ENCODE data around the gene AHCYL2.

Gene AHCYL2

DNA sequence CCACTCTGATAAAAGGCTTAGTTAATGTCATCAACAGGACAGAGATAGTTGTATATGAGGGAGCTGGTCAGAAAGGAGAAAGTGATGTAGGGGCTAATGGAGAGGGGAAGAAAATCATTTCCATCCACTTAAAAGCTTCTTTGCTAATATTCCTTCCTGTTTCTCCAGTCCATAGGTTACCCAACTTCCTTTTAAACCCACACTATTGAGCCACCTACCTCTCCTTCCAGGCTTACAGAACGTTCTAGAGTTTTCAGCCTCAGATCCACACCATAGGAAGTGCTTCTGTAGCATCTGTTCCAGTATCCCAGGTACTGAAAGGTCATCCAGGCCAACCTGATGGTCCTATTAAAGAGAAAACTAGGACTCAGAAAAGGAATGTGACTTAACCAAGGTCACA is 237.6 kb downstream of the AHCYL2 start:
- H3K4me3 ChIP-seq (ENCODE audit: low read depth, low read length) = no peak overlapping the region
- no peak for DNase-seq (ENCODE audit: low read depth, low spot score)
- in situ Hi-C loops (cut with HindIII; ENCODE audit: low sequenced_read_pairs) = no loop called here
- TF ChIP-seq CTCF (IDR thresholded peaks at IDR 0.05; ENCODE audit: low read depth, low read length) = no peak

GRCh38 chr7:129464194-129464593 is 239.4 kb downstream of the AHCYL2 start:
- in situ Hi-C loops (cut with HindIII; ENCODE audit: low sequenced_read_pairs) = no loop called here
- DNase-seq (ENCODE audit: low read depth, low spot score) = no peak
- TF ChIP-seq CTCF (IDR thresholded peaks at IDR 0.05; ENCODE audit: low read depth, low read length) = no peak
- no peak overlapping the region for H3K4me3 ChIP-seq (ENCODE audit: low read depth, low read length)

DNA sequence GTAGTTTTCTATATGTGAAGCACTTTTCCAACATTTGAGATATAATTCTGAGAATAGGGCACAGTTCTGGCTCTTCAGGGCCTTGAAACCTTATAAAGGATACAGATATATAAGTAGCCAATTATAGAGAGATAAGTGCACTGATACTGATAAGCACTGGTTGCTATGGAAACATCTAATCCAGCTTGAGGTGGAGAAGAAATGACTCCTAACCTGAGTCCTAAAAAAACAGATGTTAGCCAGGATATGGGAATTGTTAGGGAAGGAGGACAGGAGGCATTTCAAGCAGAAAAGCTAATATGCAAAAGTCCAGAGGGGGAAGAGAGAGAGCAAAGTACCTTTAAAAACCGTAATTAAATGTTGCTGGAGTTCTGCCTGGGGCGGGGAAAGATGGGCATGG is 240.2 kb downstream of the AHCYL2 start:
- DNase-seq (ENCODE audit: low read depth, low spot score) = no peak
- in situ Hi-C loops (cut with HindIII; ENCODE audit: low sequenced_read_pairs) = no loop called here
- TF ChIP-seq CTCF (IDR thresholded peaks at IDR 0.05; ENCODE audit: low read depth, low read length) = no peak

GRCh38 chr7:129466796-129467195 is 242.0 kb downstream of the AHCYL2 start:
- H3K4me3 ChIP-seq (ENCODE audit: low read depth, low read length) = no peak overlapping the region
- DNase-seq (ENCODE audit: low read depth, low spot score) = no peak
- TF ChIP-seq CTCF (IDR thresholded peaks at IDR 0.05; ENCODE audit: low read depth, low read length) = no peak
- in situ Hi-C loops (cut with HindIII; ENCODE audit: low sequenced_read_pairs) = no loop called here

More for the DNA sequence above, 240.2 kb downstream of the AHCYL2 start:
- no peak overlapping the region for H3K4me3 ChIP-seq (ENCODE audit: low read depth, low read length)

DNA sequence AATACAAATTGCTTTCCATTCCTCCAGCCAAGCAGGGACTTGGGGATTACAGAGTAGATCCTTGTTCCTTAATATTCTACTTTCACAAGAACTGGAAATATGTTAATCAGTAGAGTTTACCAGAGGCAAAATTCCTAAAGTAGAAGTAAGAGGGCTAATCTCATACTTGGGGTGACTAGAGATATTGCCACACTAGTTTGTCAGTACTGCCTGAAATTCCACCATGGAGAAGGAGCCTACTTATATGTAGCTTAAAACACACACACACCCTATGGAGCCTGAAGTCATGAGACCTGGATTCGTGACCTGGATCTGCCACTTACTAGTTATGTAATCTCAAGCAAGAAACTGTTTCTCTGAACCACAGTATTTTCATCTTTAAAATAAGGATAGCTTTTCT is 243.3 kb downstream of the AHCYL2 start:
- in situ Hi-C loops (cut with HindIII; ENCODE audit: low sequenced_read_pairs) = no loop called here
- peak; percentile 6 for DNase-seq (ENCODE audit: low read depth, low spot score)
- H3K4me3 ChIP-seq (ENCODE audit: low read depth, low read length) = no peak overlapping the region
- no peak for TF ChIP-seq CTCF (IDR thresholded peaks at IDR 0.05; ENCODE audit: low read depth, low read length)

- no peak for DNase-seq (ENCODE audit: low read depth, low spot score)
- no peak overlapping the region for H3K4me3 ChIP-seq (ENCODE audit: low read depth, low read length)
- in situ Hi-C loops (cut with HindIII; ENCODE audit: low sequenced_read_pairs) = no loop called here
- TF ChIP-seq CTCF (IDR thresholded peaks at IDR 0.05; ENCODE audit: low read depth, low read length) = no peak
Measured at GRCh38 chr7:129468547-129468946, 243.7 kb downstream of the AHCYL2 start.

DNA sequence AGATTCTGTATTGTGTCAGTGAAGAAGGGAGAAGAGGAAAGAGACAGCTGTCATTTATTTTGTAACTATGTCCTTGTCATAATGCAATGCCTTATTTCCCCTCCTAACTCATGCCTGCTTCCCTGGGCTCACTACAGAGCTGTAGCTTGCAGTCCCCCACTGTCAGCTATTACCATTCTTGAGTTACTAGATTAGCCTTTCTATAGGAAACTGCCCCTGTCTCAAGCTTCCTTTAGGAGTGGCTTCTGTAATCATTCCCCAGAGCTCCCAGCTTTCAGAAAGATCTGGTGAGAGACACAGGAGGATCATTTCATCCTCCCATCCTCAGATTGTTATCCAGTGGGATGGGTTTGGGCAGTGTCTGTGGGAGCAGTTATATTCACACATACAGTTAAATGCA is 245.1 kb downstream of the AHCYL2 start:
- TF ChIP-seq CTCF (IDR thresholded peaks at IDR 0.05; ENCODE audit: low read depth, low read length) = no peak
- H3K4me3 ChIP-seq (ENCODE audit: low read depth, low read length) = no peak overlapping the region
- no peak for DNase-seq (ENCODE audit: low read depth, low spot score)
- in situ Hi-C loops (cut with HindIII; ENCODE audit: low sequenced_read_pairs) = no loop called here
